ENCODE data around the gene B3GLCT. TPM values are rescaled to one million over a fixed set of nuclear protein-coding genes. Genes with fewer than 3 reads are reported as not detected.

Gene B3GLCT
- total and polyA plus RNA-seq, 2 donors (not counting 3 experiments of a cell fraction or from before 2014, with no cell fraction given), result 5.2 to 14.6 TPM

DNA sequence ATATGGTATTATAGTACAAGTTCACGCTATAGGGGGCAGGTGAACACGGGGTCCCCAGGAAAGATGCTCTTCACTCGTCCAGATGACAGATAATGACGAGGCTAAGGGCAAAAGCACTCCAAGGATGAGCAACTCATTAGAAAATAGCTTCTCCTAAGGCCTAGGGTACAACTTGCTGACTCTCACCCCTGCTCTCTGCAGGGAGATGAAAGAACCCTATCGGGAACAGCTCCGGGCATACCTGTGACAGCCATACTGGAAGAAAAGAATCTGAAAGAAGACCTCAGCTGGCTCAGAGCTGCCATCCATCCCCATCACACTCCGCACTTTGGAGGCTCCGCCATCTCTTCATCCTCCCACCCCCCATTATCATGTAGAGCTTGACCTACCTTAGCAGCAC lies 20.5 kb upstream of the B3GLCT start:
- Histone ChIP-seq H3K27me3 (ENCODE audit: control insufficient read depth in 2 of 2, insufficient read depth in 2 of 2, low read length in 2 of 2) (no peaks in the 10 kb centered on the region), H3K4me3 (replicated peaks in 1 of 3; ENCODE audit: insufficient read depth in 1 of 3, low read depth in 1 of 3, low read length in 3 of 3) (no peak overlapping the region), H3K79me2 (ENCODE audit: control insufficient read depth, insufficient read depth, low read length) (no peaks in the 10 kb centered on the region), H3K9ac (replicated peaks; ENCODE audit: extremely low read depth, insufficient read depth, low read length) (no peak overlapping the region), H3K27ac (ENCODE audit: insufficient read depth, low read depth, low read length) (no peak overlapping the region), H3K4me1 (ENCODE audit: control insufficient read depth, extremely low read depth, insufficient read depth, low read length) (no peaks in the 10 kb centered on the region), H3K9me1 (replicated peaks; ENCODE audit: control insufficient read depth, extremely low read depth, insufficient read depth, low read length) (no peaks in the 10 kb centered on the region), H2AFZ (ENCODE audit: low read depth, low read length) (no peak overlapping the region), H3K36me3 (ENCODE audit: control insufficient read depth in 2 of 2, extremely low read depth in 1 of 2, insufficient read depth in 2 of 2, low read length in 2 of 2) (no peaks in the 10 kb centered on the region), H3K9me3 (replicated peaks; ENCODE audit: control insufficient read depth, insufficient read depth, low read length) (no peaks in the 10 kb centered on the region), H3K4me2 (ENCODE audit: insufficient read depth, low read length) (no peak overlapping the region), H4K20me1 (replicated peaks; ENCODE audit: control insufficient read depth, extremely low read depth, insufficient read depth, low read length) (no peaks in the 10 kb centered on the region)
- DNase-seq (ENCODE audit: low read depth, low spot score) (no peak), FAIRE-seq (no peak)
- CTCF ChIA-PET, result interaction anchor here (0.7 to 1.3 kb wide), 2 partner anchors 10 to 66 kb away, joined by 3 to 4 read pairs; no protein-coding TSS in a partner anchor
- dilution Hi-C loops (cut with MboI; ENCODE audit: extremely low pct_ligation_motif_present, low sequenced_read_pairs) (no loop called here), intact Hi-C loops (cut with micrococcal nuclease) (no loop called here)
- no TSS peak for BruUV-seq (replicated peaks)
- TF ChIP-seq GATA2 (IDR thresholded peaks at IDR 0.05; ENCODE audit: insufficient read depth, insufficient read length, low read depth, low read length) (no peak), MAX (IDR thresholded peaks at IDR 0.05; ENCODE audit: insufficient read depth, insufficient read length) (no peak), POLR2AphosphoS5 (IDR thresholded peaks at IDR 0.05; ENCODE audit: insufficient read depth, low read depth, low read length) (no peak), JUN (IDR thresholded peaks at IDR 0.05; ENCODE audit: borderline replicate concordance, insufficient read depth, insufficient read length, low read depth) (no peak), MYC (IDR thresholded peaks at IDR 0.05; ENCODE audit: low read depth, low read length) (no peak), POLR2A (IDR thresholded peaks at IDR 0.05; ENCODE audit: low read depth, low read length) (no peak), FOS (IDR thresholded peaks at IDR 0.05; ENCODE audit: borderline replicate concordance, insufficient read depth, low read length) (no peak), CTCF (IDR thresholded peaks at IDR 0.05; ENCODE audit: extremely low read depth in 1 of 2, insufficient read depth in 1 of 2, low read depth in 1 of 2, low read length in 2 of 2) (no peak), EZH2 (IDR thresholded peaks at IDR 0.05; ENCODE audit: borderline replicate concordance, low read depth, low read length, severe bottlenecking) (no peak)
- POLR2A ChIA-PET, result no interaction called here

Data from endothelial cell of umbilical vein (primary cell).